ENCODE measurements around the gene GPRC5A. TPM values are rescaled to one million over a fixed set of nuclear protein-coding genes. Genes with fewer than 3 reads are reported as not detected.

The GPRC5A gene
- total and polyA plus RNA-seq, 4 experiments from 2014 or later: 0.14 TPM; not detected in 3

DNA sequence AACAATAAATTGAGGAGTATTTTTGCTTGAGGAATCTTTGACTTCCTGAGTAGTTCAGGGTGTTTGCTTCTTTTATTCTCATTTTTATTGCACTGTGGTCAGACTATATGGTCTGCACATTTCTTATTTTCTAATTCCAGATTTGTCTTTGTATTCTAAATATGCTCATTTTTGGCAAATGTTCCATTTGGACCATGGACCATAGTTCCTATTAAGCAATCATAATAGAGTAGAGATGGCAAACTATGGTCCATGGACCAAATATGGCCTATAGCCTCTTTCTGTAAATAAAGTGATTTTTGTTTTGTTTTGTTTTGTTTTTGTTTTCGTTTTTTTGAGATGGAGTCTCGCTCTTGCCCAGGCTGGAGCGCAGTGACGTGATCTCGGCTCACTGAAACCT is 2.1 kb downstream of the GPRC5A start:
- H3K27me3 Mint-ChIP-seq: peaks cover 20 to 36% of the 10 kb centered on the region in 2 donors
- H3K4me3 Mint-ChIP-seq: peak overlapping the region in 1 of 8 donors; percentile 27
- no peak for DNase-seq
- intact Hi-C loops (cut with micrococcal nuclease): loop anchor here (5.0 kb wide), 1 partner anchor 106 kb away; the partner anchor contains the start of gene APOLD1
- Histone ChIP-seq H3K4me3 (ENCODE audit: low read length in 2 of 2) (no peak overlapping the region), H3K4me1 (ENCODE audit: insufficient read depth, low read length) (peaks cover 11% of the 10 kb centered on the region), H3K27me3 (ENCODE audit: insufficient read depth, low read length) (peaks cover 6% of the 10 kb centered on the region), H3K9me3 (ENCODE audit: control insufficient read depth in 1 of 2, low read length in 2 of 2) (no peaks in the 10 kb centered on the region), H3K36me3 (ENCODE audit: insufficient read depth, low read length) (no peaks in the 10 kb centered on the region), H3K27ac (ENCODE audit: low read depth, low read length) (no peak overlapping the region)
- H3K27ac Mint-ChIP-seq: no peak overlapping the region
- H3K36me3 Mint-ChIP-seq: no peaks in the 10 kb centered on the region
- ChIA-PET CTCF (ENCODE audit: partially characterized antibody) (interaction anchor here (1.2 kb wide), 1 partner anchor 27 kb away, joined by 3 read pairs; no protein-coding TSS in a partner anchor), POLR2A (ENCODE audit: partially characterized antibody) (no interaction called here)
- H3K9me3 Mint-ChIP-seq: peaks cover 0 to 5% (median 0%) of the 10 kb centered on the region in 8 donors
- H3K4me1 Mint-ChIP-seq: peaks cover 3 to 13% (median 5%) of the 10 kb centered on the region in 4 donors

DNA sequence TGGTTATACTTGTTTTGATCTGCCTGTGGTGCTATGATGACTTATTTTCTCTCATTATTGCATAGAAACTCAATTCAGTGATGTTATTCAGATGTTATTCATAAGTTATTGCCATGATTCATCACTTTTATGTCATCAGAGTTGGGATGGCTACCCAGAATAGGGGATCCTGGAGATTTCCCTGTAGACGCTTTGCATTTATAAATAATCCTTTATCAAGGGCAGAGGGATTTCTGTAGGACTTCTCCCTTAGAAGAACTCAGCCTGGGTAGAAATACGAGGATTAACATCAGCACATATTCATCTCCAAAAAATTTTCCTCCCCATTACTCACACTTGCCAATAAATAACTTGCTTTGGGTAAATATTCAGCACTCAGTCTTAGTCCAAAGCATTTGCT is 4.9 kb downstream of the GPRC5A start:
- Mint-ChIP-seq H3K27me3 (peaks cover 10 to 28% of the 10 kb centered on the region in 2 donors), H3K9me3 (peaks cover 0 to 2% (median 0%) of the 10 kb centered on the region in 8 donors), H3K27ac (no peak overlapping the region), H3K4me3 (no peak overlapping the region), H3K36me3 (no peaks in the 10 kb centered on the region), H3K4me1 (peaks cover 1 to 7% (median 4%) of the 10 kb centered on the region in 4 donors)
- no peaks in the 10 kb centered on the region for H3K27me3 ChIP-seq (ENCODE audit: insufficient read depth, low read length)
- H3K27ac ChIP-seq (ENCODE audit: low read depth, low read length): no peak overlapping the region
- no peaks in the 10 kb centered on the region for H3K36me3 ChIP-seq (ENCODE audit: insufficient read depth, low read length)
- H3K4me3 ChIP-seq (ENCODE audit: low read length in 2 of 2): no peak overlapping the region
- no peaks in the 10 kb centered on the region for H3K9me3 ChIP-seq (ENCODE audit: control insufficient read depth in 1 of 2, low read length in 2 of 2)
- CTCF ChIA-PET (ENCODE audit: partially characterized antibody): no interaction called here
- intact Hi-C loops (cut with micrococcal nuclease): no loop called here
- DNase-seq: no peak
- POLR2A ChIA-PET (ENCODE audit: partially characterized antibody): no interaction called here
- H3K4me1 ChIP-seq (ENCODE audit: insufficient read depth, low read length): peaks cover 4% of the 10 kb centered on the region

DNA sequence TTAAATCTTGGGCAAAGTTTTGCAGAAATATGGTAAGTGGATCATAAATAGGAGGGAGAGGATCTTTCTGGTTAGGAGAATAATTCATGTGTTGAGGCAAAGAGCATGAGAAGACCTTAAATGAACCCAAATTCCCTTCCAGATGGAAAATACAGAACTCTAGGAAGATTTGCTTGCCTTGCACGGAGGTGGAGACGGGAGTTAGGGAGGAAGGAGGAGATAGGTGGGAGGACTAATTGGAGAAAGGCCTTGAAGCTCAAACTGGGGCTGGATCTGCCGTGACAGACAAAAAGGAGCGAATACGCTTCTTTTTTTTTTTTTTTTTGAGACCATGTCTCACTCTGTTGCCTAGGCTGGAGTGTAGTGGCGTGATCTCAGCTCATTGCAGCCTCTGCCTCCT is 5.9 kb downstream of the GPRC5A start:
- H3K27me3 ChIP-seq (ENCODE audit: insufficient read depth, low read length): no peaks in the 10 kb centered on the region
- ChIA-PET CTCF (ENCODE audit: partially characterized antibody) (no interaction called here), POLR2A (ENCODE audit: partially characterized antibody) (interaction anchor here (0.7 kb wide), 1 partner anchor 16 kb away, joined by 3 read pairs; no protein-coding TSS in a partner anchor)
- no peak overlapping the region for H3K27ac Mint-ChIP-seq
- intact Hi-C loops (cut with micrococcal nuclease): no loop called here
- H3K4me1 ChIP-seq (ENCODE audit: insufficient read depth, low read length): no peaks in the 10 kb centered on the region
- peaks cover 10 to 20% of the 10 kb centered on the region in 2 donors for H3K27me3 Mint-ChIP-seq
- no peak overlapping the region for H3K4me3 ChIP-seq (ENCODE audit: low read length in 2 of 2)
- H3K4me3 Mint-ChIP-seq: no peak overlapping the region
- peaks cover 0 to 3% (median 0%) of the 10 kb centered on the region in 8 donors for H3K9me3 Mint-ChIP-seq
- H3K27ac ChIP-seq (ENCODE audit: low read depth, low read length): no peak overlapping the region
- no peaks in the 10 kb centered on the region for H3K36me3 Mint-ChIP-seq
- no peaks in the 10 kb centered on the region for H3K4me1 Mint-ChIP-seq
- no peak for DNase-seq
- no peaks in the 10 kb centered on the region for H3K9me3 ChIP-seq (ENCODE audit: control insufficient read depth in 1 of 2, low read length in 2 of 2)
- H3K36me3 ChIP-seq (ENCODE audit: insufficient read depth, low read length): no peaks in the 10 kb centered on the region

DNA sequence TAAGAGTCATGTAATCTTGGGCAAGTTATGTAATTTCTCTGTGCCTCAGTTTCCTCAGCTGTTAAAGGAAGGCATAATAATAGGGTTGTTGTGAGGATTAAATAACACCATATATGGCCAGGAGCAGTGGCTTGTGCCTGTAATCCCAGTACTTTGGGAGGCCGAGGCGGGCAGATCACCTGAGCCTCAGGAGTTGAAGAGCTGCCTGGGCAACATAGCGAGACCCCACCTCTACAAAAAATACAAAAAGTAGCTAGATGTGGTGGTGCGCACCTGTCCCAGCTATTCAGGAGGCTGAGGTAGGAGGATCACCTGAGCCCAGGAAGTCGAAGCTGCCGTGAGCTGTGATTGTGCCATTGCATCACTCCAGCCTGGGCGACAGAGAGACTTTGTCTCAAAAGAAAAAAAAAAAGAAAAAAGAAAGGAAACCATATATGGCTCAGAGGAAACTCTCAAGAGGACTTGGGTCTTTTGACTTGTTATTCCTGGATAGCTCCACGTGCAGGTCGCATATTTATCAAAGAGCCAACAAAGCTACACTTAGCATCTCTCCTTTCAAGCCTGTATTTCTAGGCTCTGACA is 6.9 kb downstream of the GPRC5A start:
- POLR2A ChIA-PET (ENCODE audit: partially characterized antibody): no interaction called here
- H3K27me3 Mint-ChIP-seq: peaks cover 8 to 12% of the 10 kb centered on the region in 2 donors
- intact Hi-C loops (cut with micrococcal nuclease): no loop called here

DNA sequence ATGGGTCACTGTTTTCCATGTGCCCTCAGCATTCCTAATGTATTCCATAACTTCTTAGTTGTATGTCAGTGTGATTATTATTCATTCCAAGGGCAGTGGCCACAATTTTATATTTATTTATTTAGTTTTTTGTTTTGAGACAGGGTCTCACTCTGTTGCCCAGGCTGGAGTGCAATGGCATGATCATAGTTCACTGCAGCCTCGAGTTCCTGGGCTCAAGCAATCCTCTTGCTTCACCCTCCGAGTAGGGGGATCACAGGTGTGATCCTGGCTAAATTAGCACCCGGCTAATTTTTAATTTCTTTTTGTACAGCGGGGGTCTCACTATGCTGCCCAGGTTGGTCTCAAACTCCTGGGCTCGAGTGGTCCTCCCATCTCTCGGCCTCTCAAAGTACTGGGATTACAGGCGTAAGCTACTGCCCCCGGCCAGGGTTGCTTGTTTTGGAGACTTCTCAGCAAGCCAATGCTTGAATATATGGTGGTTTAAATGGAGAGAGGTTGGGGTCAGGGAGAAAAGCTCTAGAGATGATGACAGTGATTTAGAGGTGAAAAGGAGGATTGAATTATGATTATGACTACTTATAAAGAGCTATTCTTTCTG is 7.6 kb downstream of the GPRC5A start:
- Histone ChIP-seq H3K27me3 (ENCODE audit: insufficient read depth, low read length) (no peaks in the 10 kb centered on the region), H3K4me1 (ENCODE audit: insufficient read depth, low read length) (no peaks in the 10 kb centered on the region), H3K36me3 (ENCODE audit: insufficient read depth, low read length) (no peaks in the 10 kb centered on the region), H3K4me3 (ENCODE audit: low read length in 2 of 2) (no peak overlapping the region), H3K9me3 (ENCODE audit: control insufficient read depth in 1 of 2, low read length in 2 of 2) (no peaks in the 10 kb centered on the region), H3K27ac (ENCODE audit: low read depth, low read length) (no peak overlapping the region)
- intact Hi-C loops (cut with micrococcal nuclease): no loop called here
- DNase-seq: no peak
- Mint-ChIP-seq H3K4me1 (no peaks in the 10 kb centered on the region), H3K27ac (no peak overlapping the region), H3K27me3 (peaks cover 5 to 10% of the 10 kb centered on the region in 2 donors), H3K36me3 (no peaks in the 10 kb centered on the region), H3K9me3 (peaks cover 0 to 2% (median 0%) of the 10 kb centered on the region in 8 donors), H3K4me3 (no peak overlapping the region)
- CTCF ChIA-PET (ENCODE audit: partially characterized antibody): interaction anchor here (1.6 to 2.0 kb wide), 2 partner anchors 15 to 17 kb away, joined by 4 to 6 read pairs; no protein-coding TSS in a partner anchor
- POLR2A ChIA-PET (ENCODE audit: partially characterized antibody): no interaction called here

More for the DNA sequence above, 6.9 kb downstream of the GPRC5A start:
- no peak overlapping the region for H3K4me3 ChIP-seq (ENCODE audit: low read length in 2 of 2)
- CTCF ChIA-PET (ENCODE audit: partially characterized antibody): interaction anchor here (1.6 to 2.0 kb wide), 2 partner anchors 15 to 18 kb away, joined by 4 to 6 read pairs; no protein-coding TSS in a partner anchor
- H3K27ac Mint-ChIP-seq: no peak overlapping the region
- H3K36me3 ChIP-seq (ENCODE audit: insufficient read depth, low read length): no peaks in the 10 kb centered on the region
- H3K9me3 ChIP-seq (ENCODE audit: control insufficient read depth in 1 of 2, low read length in 2 of 2): no peaks in the 10 kb centered on the region
- H3K27me3 ChIP-seq (ENCODE audit: insufficient read depth, low read length): no peaks in the 10 kb centered on the region
- H3K4me3 Mint-ChIP-seq: no peak overlapping the region
- H3K4me1 ChIP-seq (ENCODE audit: insufficient read depth, low read length): no peaks in the 10 kb centered on the region
- no peaks in the 10 kb centered on the region for H3K36me3 Mint-ChIP-seq
- H3K4me1 Mint-ChIP-seq: no peaks in the 10 kb centered on the region
- no peak for DNase-seq
- H3K27ac ChIP-seq (ENCODE audit: low read depth, low read length): no peak overlapping the region
- H3K9me3 Mint-ChIP-seq: peaks cover 0 to 2% (median 0%) of the 10 kb centered on the region in 8 donors

DNA sequence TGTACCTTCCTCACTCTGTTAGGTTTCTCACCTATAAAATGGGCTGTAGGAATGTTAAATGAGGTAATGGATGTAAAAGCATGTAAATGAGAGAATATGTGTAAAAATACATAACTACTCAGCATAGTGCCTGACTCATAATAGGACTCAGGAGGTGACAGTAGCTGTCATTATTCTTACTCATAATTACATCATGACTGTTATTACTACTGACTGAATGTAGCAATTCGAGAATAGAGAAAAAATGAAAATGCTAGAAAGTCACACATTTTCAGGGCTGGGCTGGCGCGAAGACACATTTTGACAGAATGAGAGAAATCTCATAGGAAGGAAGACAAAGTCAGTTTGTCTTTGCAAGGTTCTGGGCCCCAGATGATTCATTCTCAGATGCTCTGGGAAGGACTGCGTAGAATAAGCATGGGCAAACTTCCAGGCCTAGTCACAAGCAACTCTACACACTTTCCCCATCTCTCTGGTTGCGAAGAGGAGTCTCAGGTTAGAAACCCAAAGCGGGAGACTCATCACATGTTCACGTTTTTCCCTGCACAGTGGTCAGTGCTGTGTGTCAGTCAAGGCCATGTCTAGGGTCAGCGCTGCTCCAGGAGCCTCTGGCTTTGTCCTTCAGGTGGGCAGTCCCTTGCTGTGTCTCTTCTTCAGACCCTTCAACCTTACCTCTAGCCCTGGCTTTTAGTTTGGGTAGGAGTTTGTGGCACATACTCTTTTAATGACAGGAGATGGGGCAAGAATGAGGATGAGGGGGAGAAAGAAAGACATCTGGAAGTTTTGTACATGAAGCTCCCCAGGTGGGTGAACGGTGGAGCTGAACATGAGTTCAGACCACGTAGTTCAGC is 8.4 kb downstream of the GPRC5A start:
- no peak overlapping the region for H3K4me3 ChIP-seq (ENCODE audit: low read length in 2 of 2)
- peaks cover 0 to 2% (median 0%) of the 10 kb centered on the region in 8 donors for H3K9me3 Mint-ChIP-seq
- no peak overlapping the region for H3K27ac ChIP-seq (ENCODE audit: low read depth, low read length)
- ChIA-PET CTCF (ENCODE audit: partially characterized antibody) (interaction anchor here (1.6 to 2.0 kb wide), 2 partner anchors 14 to 16 kb away, joined by 4 to 6 read pairs; no protein-coding TSS in a partner anchor), POLR2A (ENCODE audit: partially characterized antibody) (no interaction called here)
- no peaks in the 10 kb centered on the region for H3K9me3 ChIP-seq (ENCODE audit: control insufficient read depth in 1 of 2, low read length in 2 of 2)
- no peak for DNase-seq
- no peaks in the 10 kb centered on the region for H3K27me3 ChIP-seq (ENCODE audit: insufficient read depth, low read length)
- no peaks in the 10 kb centered on the region for H3K36me3 ChIP-seq (ENCODE audit: insufficient read depth, low read length)
- peaks cover 5 to 10% of the 10 kb centered on the region in 2 donors for H3K27me3 Mint-ChIP-seq
- no peak overlapping the region for H3K4me3 Mint-ChIP-seq
- intact Hi-C loops (cut with micrococcal nuclease): no loop called here
- H3K4me1 Mint-ChIP-seq: no peaks in the 10 kb centered on the region
- H3K36me3 Mint-ChIP-seq: no peaks in the 10 kb centered on the region
- H3K4me1 ChIP-seq (ENCODE audit: insufficient read depth, low read length): no peaks in the 10 kb centered on the region
- no peak overlapping the region for H3K27ac Mint-ChIP-seq

DNA sequence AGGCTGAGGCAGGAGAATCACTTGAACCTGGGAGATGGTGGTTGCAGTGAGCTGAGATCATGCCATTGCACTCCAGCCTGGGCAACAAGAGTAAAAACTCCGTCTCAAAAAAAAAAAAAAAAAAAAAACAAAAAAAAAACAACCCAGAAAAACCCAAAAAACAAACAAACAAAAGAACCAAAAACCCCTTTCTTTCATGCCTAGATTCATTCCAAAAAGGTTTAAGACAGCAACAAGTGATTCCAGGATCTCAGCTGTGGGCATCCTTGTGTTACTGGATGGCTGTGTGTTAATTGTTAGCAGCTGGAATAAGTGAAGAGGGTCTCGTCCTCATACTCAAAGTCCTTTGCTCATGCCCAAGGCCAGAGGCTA is 9.4 kb downstream of the GPRC5A start:
- H3K9me3 Mint-ChIP-seq: peaks cover 0 to 2% (median 0%) of the 10 kb centered on the region in 8 donors
- intact Hi-C loops (cut with micrococcal nuclease): no loop called here
- CTCF ChIA-PET (ENCODE audit: partially characterized antibody): no interaction called here

More for the DNA sequence above, 9.4 kb downstream of the GPRC5A start:
- DNase-seq: no peak
- POLR2A ChIA-PET (ENCODE audit: partially characterized antibody): no interaction called here
- H3K4me3 ChIP-seq (ENCODE audit: low read length in 2 of 2): no peak overlapping the region
- H3K9me3 ChIP-seq (ENCODE audit: control insufficient read depth in 1 of 2, low read length in 2 of 2): no peaks in the 10 kb centered on the region
- H3K36me3 ChIP-seq (ENCODE audit: insufficient read depth, low read length): no peaks in the 10 kb centered on the region
- H3K27me3 ChIP-seq (ENCODE audit: insufficient read depth, low read length): no peaks in the 10 kb centered on the region
- H3K27ac Mint-ChIP-seq: no peak overlapping the region
- no peak overlapping the region for H3K27ac ChIP-seq (ENCODE audit: low read depth, low read length)
- no peak overlapping the region for H3K4me3 Mint-ChIP-seq
- no peaks in the 10 kb centered on the region for H3K4me1 ChIP-seq (ENCODE audit: insufficient read depth, low read length)
- H3K27me3 Mint-ChIP-seq: peaks cover 5 to 10% of the 10 kb centered on the region in 2 donors
- no peaks in the 10 kb centered on the region for H3K4me1 Mint-ChIP-seq
- no peaks in the 10 kb centered on the region for H3K36me3 Mint-ChIP-seq
